Stomach smooth muscle (tissue), 2 donors: ENCODE measurements around the gene CDH15.

Experiments
- H3K27ac ChIP-seq: one replicate; pipeline ENCODE4 v1.7.0; 2013; ENCODE audit warnings: mild to moderate bottlenecking, low read length, inconsistent platforms
- H3K27me3 ChIP-seq, 2 donors: one replicate each; pipeline ENCODE4 v1.7.0; 2013; ENCODE audit warnings: low read length in 2 of 2; ENCODE audit not compliant: insufficient read depth in 2 of 2, control insufficient read depth in 1 of 2
- H3K36me3 ChIP-seq, 2 donors: one replicate each; pipeline ENCODE4 v1.7.0; 2013; ENCODE audit warnings: low read length in 2 of 2; ENCODE audit not compliant: control insufficient read depth in 2 of 2, insufficient read depth in 2 of 2
- H3K4me1 ChIP-seq: one replicate; pipeline ENCODE4 v1.7.0; 2013; ENCODE audit warnings: low read length; ENCODE audit not compliant: control insufficient read depth, insufficient read depth
- H3K4me3 ChIP-seq, 2 donors: one replicate each; pipeline ENCODE4 v1.7.0; 2013; ENCODE audit warnings: low read length in 2 of 2
- H3K9ac ChIP-seq, 2 donors: one replicate each; pipeline ENCODE4 v1.7.0; 2013; ENCODE audit warnings: low read length in 2 of 2, mild to moderate bottlenecking in 1 of 2
- H3K9me3 ChIP-seq, 2 donors: one replicate each; pipeline ENCODE4 v1.7.0; 2013; ENCODE audit warnings: low read length in 2 of 2; ENCODE audit not compliant: control insufficient read depth in 2 of 2
- donor health status: healthy.
- donor health status: Pancreatic carcinoma.

Gene CDH15

GRCh38 chr16:89167425-89167941 lies 4.1 kb upstream of the CDH15 start:
- no peak overlapping the region for H3K9ac ChIP-seq

DNA sequence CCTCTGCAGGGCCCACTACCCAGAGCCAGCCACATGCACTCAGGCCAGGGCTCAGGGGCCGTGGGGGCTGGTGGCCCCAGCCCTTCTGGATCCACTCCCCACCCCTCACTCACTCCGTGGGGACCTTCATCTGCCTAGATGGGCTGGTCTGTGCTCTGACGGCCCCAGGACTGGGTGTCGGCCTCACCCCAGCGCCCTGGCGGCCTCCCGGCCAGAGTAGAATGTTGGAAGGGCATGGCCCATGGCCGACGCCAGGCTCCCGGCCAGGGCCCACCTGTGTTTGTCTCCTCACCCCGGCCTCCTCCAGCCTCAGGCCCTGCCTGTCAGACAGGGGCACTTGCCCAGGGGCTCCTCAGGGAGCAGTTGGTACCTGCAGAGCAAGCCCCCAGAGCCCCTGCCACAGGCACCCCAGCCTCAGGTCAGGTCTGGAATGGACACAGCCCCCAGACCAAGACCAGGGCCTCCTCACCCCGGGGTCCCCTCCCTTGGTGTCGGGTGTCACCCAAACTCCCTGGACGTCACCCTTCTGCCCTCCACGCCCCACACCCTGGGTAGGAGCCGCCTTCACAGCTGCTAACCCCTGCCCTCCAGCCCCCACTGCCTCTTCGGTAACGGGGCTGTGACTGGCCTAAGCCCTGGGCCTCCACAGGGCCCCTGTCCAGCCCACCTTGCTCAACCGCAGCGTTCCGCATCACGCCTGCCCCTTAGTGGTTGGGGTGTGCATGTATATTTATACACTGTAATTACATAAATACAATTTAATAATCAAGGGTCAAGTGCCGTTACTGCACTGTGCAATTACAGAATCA lies 3.0 kb upstream of the CDH15 start:
- Histone ChIP-seq H3K36me3 (no peaks in the 10 kb centered on the region), H3K27me3 (peaks cover 48 to 65% of the 10 kb centered on the region in 2 donors), H3K4me1 (peaks cover 19% of the 10 kb centered on the region), H3K4me3 (no peak overlapping the region), H3K9me3 (no peaks in the 10 kb centered on the region), H3K9ac (no peak overlapping the region), H3K27ac (no peak overlapping the region)

More at GRCh38 chr16:89167425-89167941, 4.1 kb upstream of the CDH15 start:
- Histone ChIP-seq H3K36me3 (no peaks in the 10 kb centered on the region), H3K27me3 (peaks cover 55 to 69% of the 10 kb centered on the region in 2 donors), H3K9me3 (no peaks in the 10 kb centered on the region), H3K27ac (no peak overlapping the region), H3K4me3 (peak overlapping the region; percentile 12 to 22), H3K4me1 (peaks cover 19% of the 10 kb centered on the region)

DNA sequence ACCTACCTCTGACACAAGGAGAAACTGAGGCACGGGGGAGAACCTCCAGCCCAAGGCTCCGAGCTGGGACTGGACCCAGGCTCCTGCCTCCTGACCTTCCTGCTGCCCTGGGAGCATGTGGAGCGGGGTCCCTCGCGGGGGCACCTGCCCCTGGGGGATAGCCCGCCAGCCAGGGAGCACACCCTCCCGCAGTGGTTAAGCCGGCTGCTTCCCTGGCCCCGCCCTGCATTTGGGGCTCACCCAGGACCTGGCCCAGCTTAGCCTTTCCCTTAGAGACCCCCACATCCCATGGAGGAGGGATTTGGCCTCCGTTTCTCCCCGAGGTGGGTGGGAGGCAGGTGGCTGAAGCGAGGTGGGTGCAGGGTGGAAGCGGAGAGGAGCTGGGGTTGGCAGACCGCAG lies 1.8 kb upstream of the CDH15 start:
- peaks cover 19% of the 10 kb centered on the region for H3K4me1 ChIP-seq
- H3K9me3 ChIP-seq = no peaks in the 10 kb centered on the region
- no peak overlapping the region for H3K27ac ChIP-seq
- H3K9ac ChIP-seq = no peak overlapping the region
- H3K4me3 ChIP-seq = no peak overlapping the region
- H3K36me3 ChIP-seq = no peaks in the 10 kb centered on the region
- peaks cover 45 to 59% of the 10 kb centered on the region in 2 donors for H3K27me3 ChIP-seq

DNA sequence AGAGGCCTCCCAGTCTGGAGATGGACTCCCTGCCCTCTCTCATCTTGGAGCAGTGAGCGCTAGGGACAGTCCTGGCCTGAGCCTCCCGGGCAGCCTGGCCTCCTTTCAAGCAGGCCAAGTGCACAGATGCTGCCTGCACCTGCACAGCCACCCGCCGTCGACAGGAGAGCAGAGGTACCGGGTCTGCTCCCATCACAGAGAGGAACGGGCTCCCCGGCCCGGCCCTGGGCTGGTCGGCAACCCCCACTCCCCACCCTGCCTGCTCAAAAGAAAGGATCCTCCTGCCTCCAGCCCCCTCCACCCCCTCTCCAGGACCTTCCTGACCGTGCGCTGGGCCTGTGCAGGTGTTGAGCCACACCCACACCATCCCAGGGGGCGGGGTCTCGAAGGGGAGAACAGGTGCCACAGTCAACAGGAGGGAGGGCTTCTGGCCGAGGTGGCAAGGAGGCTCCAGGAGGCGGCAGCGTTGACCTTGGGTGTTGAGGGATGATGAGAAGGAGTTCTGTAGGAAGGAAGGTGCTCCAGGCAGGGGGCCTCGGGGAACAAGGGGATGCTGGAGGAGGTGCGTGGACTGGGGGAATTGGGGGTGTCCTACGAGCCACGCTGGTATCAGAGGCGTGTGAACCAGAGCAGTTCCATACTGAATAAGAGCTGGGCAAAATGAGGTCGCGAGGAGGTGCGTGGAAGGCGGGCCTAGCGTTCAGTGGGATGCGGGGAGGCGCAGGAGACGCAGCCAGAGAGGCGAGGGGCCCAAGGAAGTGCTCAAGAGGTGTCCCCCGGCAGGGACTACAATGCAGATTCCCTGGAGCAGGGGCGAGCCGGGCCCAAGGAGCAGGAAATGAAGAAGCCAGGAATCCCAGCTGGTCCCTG lies 967 bp upstream of the CDH15 start:
- Histone ChIP-seq H3K27ac (no peak overlapping the region), H3K4me1 (peaks cover 19% of the 10 kb centered on the region), H3K9ac (no peak overlapping the region), H3K36me3 (no peaks in the 10 kb centered on the region), H3K4me3 (peak overlapping the region; percentile 8 to 44), H3K27me3 (peaks cover 45 to 55% of the 10 kb centered on the region in 2 donors), H3K9me3 (no peaks in the 10 kb centered on the region)

- Histone ChIP-seq H3K27me3 (peaks cover 38 to 46% of the 10 kb centered on the region in 2 donors), H3K4me3 (no peak overlapping the region), H3K9ac (no peak overlapping the region), H3K4me1 (peaks cover 16% of the 10 kb centered on the region), H3K27ac (no peak overlapping the region), H3K36me3 (no peaks in the 10 kb centered on the region), H3K9me3 (no peaks in the 10 kb centered on the region)
These were observed 601 bp downstream of the CDH15 start for GRCh38 chr16:89172171-89172527.

GRCh38 chr16:89172528-89173173 lies 1.1 kb downstream of the CDH15 start:
- Histone ChIP-seq H3K4me3 (no peak overlapping the region), H3K36me3 (no peaks in the 10 kb centered on the region), H3K4me1 (peaks cover 11% of the 10 kb centered on the region), H3K9ac (no peak overlapping the region), H3K27ac (no peak overlapping the region), H3K27me3 (peaks cover 34 to 41% of the 10 kb centered on the region in 2 donors), H3K9me3 (no peaks in the 10 kb centered on the region)

DNA sequence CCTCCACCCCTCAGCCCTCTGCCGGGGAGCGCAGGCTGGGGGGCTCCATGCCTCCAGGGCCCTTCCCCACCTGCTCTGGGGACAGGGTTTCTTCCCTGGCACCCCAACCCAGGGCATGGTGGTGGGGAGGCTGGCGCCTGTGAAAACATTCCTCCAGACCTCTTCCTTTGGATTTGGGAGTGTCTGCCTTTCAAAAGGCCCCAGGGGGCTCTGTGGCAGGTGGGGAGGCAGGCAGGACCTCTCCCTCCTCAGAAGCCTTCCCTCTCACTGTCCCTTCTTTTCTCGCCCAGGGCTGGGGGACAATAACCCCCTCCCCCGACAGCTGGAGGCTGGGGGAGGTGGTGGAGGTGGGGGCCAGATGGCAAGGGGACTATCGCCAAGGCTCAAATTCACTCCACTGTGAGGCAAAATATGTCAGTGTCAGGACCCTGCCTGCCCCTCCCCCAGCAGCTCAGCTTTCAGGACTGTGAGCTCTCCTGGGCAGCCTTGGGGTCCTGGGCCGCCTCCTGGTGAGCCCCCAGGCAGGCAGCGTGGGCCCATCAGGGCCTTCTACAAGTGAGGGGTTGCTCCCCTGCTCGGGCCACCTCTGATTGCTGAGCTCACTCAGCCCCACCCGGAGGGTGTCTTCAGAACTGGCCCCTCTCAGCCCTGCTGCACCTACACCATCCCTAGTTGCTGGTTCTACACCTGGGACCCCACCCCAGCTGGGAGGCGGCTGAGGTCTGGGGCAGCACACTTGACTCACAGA lies 1.8 kb downstream of the CDH15 start:
- Histone ChIP-seq H3K27me3 (peaks cover 29 to 34% of the 10 kb centered on the region in 2 donors), H3K9me3 (no peaks in the 10 kb centered on the region), H3K36me3 (no peaks in the 10 kb centered on the region), H3K4me3 (no peak overlapping the region), H3K27ac (no peak overlapping the region), H3K9ac (no peak overlapping the region), H3K4me1 (peaks cover 10% of the 10 kb centered on the region)

GRCh38 chr16:89174055-89174827 lies 2.7 kb downstream of the CDH15 start:
- H3K4me3 ChIP-seq = no peak overlapping the region
- no peaks in the 10 kb centered on the region for H3K9me3 ChIP-seq
- peaks cover 10% of the 10 kb centered on the region for H3K4me1 ChIP-seq
- no peak overlapping the region for H3K27ac ChIP-seq
- no peaks in the 10 kb centered on the region for H3K36me3 ChIP-seq
- H3K9ac ChIP-seq = no peak overlapping the region
- peaks cover 25 to 26% of the 10 kb centered on the region in 2 donors for H3K27me3 ChIP-seq

DNA sequence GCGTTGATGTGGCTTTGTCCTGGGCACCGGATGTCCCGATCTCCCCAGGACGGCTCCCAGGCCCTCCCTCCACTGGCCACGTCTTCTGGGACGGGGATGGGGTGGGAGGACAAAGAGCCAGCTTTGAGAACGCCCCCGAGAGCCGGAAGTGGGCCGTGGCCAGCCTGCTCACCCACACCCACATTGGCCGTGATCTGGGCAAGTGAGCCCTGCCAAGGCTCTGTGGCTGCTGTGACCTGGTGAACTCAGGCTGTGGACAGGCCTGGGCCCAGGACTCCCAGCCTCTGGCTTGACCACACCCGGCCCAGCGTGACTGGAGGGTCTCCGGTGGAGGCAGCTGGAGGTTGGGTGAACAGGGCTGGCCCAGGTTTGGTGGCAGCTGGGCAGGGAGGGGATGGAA lies 3.3 kb downstream of the CDH15 start:
- Histone ChIP-seq H3K27ac (no peak overlapping the region), H3K4me3 (no peak overlapping the region), H3K9ac (no peak overlapping the region), H3K36me3 (no peaks in the 10 kb centered on the region), H3K27me3 (peaks cover 18 to 20% of the 10 kb centered on the region in 2 donors), H3K9me3 (no peaks in the 10 kb centered on the region), H3K4me1 (peaks cover 10% of the 10 kb centered on the region)
